ENCODE results near the gene SHISA8.
"Not testable (repeated sequence)": the region's sequence is repeated elsewhere in the genome, so short reads cannot be mapped to it uniquely, and the experiment has no call there.

The SHISA8 gene

DNA sequence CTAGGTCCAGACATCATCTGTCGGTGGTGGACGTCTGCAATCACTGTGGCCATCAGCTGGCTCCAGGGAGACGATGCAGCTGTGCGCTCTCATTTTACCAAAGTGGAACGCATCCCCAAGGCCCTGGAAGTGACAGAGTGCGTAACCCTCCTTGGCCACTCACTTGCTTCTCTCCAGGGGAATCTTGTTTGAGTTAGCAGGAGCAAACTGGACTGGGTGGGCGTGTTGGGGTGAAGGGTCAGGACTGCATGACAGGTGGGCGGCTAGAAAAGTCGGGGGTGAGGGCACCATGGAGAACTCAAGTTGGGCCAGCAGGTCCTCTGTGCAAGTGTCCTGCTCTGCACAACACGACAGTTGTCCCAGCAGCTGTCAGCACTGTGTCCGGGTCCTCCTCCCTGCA lies 16.2 kb downstream of the SHISA8 start:
- DNase-seq: no peak

DNA sequence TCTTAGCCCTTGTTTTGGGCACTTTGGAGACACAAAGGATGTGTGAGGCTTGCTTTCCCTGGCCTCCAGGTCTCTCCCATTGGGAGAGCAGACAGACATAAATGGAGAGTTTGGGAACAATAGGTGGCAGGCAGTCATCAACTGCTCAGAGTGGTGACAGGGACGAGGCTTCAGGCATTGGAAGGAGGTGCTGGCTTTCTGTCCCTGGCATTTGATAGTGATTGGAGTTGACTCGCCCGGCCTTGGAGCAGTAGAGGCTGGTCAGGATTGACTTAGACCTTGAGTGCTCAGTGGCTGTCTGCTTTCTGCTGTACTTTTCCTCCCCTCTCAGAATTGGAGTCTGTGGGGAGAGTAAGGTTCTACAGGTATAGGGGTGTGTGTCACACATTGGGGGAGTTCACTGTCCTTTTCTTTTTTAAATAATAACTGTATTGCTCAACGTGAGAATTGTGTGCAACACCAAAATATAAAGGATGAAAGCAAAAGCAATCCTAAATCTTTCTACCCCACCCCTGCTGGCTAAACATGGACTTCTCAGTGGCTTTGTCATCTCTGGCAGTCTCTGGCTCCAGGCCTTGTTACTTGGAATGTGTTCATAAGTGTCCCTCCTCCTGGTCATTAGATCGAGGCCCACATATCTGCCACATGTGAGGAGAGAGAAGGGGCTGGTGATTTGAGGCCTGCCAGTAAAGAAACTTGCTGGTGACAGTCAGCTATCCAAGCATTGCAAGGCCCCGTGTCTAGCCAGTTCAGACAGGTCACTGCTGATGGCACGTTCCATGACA lies 21.1 kb downstream of the SHISA8 start:
- no peak for DNase-seq

DNA sequence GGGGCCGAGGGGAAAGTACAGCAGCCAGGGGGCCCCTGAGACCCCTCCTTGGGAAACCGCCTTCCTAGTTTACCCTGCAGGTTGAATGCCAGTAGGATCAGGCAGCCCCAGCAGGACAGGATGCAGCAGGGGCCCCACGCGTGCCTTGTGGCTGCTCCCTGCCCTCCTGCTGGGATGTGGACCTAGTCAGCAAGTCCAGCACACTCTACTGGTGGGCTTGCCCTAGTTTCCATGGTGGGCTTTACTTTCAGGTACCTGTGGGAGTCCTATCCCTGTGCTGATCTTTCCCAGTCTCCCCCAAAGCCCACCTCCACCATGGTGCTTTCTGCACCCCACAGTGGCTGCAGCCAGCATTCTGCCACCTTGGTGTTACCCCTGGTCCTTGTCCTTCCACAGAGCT lies 22.2 kb downstream of the SHISA8 start:
- no peak for DNase-seq

DNA sequence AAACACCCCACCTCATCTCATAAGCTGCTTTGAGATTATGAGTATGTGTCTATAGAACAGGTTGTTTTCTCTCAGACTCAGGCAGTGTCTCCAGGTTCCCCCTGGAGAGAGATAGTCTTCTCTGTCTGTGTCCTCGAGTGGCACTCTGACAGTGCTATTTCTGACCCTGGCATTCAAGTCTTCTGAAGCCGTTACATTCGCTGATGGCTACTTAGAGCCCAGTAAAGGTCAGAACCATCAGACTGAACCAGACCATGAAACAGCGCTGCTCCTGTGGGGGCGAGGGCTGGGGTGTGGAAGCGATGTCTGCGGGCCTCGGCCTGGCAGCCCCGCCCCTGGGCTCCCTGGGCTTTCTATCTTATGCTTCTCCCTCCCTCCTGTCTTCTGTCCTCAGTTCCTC lies 23.5 kb downstream of the SHISA8 start:
- no peak for DNase-seq

DNA sequence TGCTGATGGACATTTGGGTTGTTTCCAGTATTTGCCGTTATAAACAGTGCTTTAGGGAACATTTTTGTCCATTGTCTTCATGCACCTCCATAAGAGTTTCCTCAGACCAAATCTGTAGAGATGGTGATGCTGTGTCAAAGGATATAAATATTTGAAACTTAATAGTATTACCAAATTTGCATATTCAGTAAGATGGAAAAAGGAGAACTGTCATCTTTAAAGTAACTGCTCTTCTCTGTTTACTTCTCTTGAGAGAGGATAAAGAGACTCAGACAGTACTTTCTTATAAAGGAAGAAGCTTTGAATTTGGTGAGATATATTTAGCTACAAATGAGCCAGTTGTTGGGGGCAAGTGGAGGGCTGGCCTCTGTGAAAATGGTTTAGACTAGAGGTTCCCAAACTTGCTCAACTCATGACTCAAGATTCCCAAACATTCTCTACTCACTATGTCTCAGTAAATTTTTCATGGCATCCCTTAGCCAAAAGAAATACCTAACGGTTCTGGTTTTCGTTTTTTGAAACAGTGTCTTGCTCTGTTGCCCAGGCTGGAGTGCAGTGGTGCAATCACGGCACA lies 26.2 kb downstream of the SHISA8 start:
- DNase-seq: no peak

DNA sequence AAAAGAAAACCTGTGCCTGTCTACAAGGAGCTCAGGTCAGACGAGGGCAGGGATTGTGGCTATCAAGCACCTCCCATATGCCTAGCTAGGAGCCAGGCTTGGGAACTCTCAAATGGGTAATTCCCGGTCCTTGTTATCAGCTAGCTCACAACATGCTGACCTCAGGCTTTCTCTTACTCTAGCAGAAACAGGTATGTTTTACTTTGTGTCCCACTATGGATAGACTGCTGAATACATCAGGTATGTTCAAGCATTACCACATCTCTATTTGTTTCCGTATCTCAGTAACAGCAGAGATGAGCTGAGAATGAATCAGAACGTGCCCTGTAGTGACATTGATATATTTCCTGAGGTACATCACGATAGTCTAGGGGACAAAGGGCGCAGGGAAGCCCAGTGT lies 29.4 kb downstream of the SHISA8 start:
- DNase-seq: no peak

DNA sequence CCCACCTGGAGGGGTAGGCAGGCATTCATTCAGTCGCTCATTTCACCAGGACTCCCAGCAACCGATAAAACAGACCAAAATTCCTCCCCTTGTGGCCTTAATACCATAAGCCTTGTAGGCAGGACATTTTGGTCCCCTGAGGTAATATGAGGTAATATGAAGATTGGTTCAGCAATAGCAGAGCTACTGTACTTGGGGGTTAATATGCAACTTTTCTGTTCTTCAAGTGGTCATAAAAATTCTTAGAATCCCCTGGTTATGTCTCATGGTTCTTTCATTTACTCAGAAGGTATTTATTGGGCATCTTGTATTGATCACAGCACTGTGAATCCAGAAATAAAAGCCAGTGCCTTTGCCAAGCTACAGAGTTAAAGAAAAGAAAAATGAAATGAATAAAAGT lies 29.8 kb downstream of the SHISA8 start:
- no peak for DNase-seq

DNA sequence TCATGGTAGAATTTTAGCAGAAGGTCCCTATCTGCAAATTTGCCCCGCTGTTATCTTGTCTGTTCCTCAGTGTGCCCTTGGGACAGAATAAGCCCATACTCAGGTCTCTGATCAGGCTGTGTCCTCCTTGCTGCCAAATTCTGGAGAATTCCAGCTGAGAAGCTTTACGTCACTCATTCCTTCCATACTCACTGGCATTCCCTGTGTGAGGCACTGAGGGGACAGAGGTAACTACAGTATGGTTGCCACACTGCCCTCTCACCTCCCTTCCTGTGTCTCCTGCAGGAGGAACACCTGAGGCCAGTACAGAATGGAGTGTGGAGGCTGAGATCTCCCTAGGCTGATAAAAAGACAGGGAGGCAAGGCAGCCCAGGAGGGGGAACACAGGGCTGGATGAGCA lies 31.5 kb downstream of the SHISA8 start:
- no peak for DNase-seq

DNA sequence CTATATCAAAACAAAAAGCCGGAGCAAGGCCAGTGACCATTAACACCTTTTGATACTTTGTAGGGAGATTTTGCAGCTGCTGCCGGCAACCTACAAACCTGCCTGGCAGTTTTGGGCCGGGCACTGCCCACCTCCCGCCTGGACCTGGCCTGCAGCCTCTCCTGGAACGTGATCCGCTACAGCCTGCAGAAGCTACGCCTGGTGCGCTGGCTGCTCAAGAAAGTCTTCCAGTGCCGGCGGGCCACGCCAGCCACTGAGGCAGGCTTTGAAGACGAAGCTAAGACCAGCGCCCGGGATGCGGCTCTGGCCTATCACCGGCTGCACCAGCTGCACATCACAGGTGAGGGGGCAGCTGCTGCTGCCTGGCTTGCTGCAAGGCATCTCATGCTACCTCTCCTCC lies 34.2 kb downstream of the SHISA8 start:
- DNase-seq: no peak

DNA sequence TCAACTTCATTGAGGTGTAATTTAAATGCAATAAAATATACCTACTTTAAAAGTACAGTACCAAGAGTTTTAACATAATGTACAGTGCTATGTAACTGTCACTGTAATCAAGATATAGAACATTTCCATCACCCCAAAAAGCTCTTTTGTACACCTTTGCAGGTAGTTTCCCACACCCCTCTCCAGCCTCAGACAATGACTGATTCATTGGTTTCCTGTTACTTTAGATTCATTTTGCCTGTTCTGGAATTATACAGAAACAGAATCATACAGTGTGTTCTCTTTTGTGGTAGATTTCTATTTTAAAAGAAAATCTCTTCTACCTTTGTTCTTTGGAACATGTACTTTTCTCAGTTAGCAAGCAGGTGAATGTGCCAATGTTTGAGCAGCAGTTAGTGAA lies 38.2 kb downstream of the SHISA8 start:
- no peak for DNase-seq

DNA sequence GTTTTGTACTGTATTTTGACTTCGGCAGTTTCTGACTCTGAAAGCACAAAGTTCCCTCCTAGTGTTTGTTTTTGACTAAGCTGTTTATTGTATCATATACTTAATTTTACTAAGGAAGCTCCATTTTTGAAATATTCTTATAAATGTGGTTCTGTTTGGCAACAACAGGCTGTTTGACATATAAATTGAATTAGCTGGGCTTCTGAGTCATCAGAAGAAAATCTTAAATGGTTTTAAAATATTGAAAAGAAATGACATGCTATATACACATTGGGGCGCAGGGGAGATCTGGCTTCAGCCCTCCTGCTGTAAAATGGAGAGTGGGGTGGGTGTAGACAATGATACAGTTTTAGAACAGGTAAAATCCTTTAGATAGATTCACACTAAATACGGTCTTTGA lies 38.6 kb downstream of the SHISA8 start:
- no peak for DNase-seq

DNA sequence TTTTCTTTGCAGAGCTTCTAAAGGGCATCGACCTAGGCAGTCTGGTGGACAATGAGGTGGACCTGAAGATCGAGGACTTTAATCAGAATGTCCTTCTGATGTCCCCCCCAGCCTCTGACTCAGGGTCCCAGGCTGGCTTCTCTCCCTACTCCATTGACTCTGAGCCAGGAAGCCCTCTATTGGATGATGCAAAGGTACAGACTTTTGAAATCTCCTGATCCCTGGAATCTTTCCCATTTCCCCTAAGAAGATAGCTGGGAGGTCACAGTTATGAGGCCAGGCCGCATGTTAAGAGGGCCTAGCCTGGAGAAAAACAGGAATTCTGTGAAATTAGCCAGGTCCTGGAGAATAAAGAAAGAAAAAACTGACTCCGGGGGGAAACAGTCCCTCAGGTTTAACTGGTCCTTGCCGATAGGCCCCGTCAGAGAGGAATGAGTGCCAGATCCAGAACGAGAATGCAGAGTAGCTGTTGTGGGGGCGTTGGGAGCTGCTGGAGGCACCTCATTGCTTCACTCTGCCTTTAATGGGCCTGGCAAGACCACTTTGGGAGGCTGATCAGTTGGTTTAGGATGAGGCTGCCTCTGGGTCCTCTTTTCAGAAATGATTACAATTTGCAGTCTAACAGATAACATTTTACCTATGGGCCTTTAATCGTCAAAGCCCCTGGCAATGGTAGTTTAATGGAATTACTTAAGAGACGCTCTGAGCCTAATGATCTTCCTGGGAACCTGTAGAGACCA lies 39.2 kb downstream of the SHISA8 start:
- DNase-seq: no peak

DNA sequence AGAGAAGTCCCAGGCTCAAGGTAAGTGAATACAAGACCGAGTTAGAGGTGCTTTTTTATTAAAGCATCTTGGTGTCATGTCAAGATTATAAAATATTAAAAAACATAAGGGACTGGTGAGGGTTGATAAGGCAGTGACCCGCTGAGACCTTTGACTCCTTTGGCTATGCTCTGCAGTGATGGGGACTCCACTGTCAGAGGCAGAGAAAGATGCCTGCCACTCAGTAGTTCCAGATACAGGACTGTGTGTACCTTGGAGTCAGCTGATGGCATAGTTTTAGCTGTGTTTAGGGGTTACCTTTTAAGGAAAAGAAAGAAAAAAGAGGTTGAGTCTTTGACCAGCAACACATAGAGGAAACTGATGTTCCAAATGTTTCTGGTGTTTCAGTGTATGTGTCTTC lies 40.8 kb downstream of the SHISA8 start:
- DNase-seq: no peak

DNA sequence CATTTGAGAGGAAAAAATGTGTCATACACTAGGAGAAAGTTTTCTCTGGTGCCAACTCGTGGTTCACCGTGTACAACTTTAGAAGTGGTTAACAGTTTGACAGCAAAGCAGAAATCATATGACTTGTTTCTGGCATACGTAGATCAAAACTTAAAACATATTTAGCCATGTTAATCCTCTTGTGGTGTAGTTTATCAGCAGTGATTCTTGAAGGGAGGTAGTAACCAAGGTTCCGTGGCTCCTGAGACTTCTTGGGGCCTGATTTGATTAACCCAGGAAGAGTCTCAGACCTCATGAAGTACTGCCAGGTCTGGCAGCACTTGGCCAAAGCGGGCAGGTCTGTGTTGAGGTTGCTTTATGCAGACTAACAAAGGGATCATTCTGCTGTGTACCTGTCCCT lies 41.5 kb downstream of the SHISA8 start:
- no peak for DNase-seq

DNA sequence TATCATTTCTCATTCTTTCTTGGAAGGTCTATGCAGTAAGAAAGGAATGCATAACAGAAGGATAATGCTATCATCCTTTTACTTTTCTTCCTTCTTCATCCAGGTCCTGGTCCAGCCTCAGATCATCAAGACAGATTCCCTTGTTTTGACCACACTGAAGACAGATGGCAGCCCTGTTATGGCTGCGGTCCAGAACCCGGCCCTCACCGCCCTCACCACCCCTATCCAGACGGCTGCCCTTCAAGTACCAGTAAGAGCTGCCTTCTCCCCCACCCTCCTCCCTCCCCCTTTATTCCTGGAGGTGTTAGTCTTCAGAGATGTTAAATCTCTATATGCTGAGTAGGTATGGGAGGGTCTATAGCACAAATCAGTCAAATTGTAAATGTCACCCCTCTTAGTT lies 44.1 kb downstream of the SHISA8 start:
- no peak for DNase-seq

DNA sequence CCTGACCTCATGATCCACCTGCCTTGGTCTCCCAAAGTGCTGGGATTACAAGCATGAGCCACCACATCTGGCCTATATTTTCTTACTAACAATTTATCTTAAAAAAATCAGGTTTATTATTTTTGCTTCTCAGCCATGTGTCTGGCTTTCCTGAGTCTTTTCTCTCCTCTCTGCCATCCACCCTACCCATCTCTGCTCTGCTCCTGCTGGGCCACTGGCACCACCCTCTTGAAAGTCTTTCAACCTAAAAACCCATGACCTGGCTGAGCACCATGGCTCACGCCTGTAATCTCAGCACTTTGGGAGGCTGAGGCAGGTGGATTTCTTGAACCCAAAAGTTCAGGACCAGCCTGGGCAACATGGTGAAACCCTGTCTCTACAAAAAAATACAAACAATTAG lies 44.8 kb downstream of the SHISA8 start:
- not testable (repeated sequence) for DNase-seq

DNA sequence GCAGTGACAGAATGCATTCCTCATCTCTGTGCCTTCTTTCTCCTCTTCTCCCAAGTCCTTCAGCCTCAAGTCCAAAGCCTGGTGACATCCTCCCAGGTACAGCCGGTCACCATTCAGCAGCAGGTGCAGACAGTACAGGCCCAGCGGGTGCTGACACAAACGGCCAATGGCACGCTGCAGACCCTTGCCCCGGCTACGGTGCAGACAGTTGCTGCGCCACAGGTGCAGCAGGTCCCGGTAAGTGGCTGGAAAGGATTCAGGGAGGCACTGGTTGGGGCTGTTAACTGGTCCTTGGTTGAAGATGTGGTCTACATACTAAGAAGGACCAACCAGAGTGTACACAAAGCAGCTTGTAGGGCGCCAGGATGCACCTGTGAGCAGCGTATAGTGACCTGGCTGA lies 46.3 kb downstream of the SHISA8 start:
- no peak for DNase-seq

DNA sequence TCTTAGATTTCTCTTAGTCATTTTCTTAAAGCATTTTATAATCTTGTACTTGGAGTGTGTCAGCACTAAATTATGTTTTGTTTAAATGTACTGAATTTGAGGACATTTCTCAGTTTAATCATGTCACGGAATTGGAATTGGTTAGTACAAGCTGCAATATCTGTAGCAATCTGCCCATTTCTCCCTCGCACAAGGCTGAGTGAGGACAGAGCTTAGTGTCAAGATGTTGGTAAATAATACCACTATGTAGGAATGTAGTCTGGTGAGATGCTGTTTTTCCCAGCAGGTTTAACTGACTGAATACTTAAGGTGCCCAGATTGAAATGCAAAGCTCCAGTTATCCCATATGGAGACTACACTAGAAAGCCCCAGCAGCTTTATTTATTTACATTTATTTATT lies 51.4 kb downstream of the SHISA8 start:
- DNase-seq: no peak

DNA sequence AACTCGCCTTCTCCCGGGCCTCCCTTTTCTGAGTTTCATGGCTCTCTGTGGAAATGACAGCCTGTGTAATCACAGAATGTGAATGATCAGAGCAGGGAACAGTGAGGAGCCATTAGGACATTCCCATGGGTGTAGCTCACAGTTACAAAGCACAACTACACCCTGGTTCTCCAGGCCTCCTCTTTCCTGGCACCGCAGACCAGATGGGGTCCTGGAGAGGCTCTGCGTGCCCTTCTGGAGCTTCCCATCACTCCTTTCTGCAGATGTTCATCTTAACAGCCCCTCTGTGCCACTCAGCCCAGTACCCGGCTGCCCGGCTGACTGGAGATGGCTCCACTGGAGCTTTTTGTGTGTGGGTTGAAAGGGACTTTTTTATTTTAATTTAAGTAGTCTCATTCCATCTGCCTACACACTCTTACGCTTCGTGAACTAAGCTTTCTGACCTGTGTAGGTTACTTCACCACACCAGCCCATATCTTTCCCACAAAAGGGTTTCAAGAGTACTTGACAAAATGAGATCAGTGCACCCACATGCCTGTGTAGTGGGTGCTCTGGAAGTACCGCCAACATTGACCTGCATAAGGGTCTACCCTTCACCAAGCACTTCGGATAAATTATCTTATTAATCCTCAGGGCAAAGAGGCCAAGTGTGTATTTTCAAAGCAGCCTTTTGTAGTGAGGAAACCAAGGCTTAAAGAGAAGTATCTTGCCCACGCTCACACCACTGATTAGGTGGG lies 52.2 kb downstream of the SHISA8 start:
- DNase-seq: peak; percentile 27

DNA sequence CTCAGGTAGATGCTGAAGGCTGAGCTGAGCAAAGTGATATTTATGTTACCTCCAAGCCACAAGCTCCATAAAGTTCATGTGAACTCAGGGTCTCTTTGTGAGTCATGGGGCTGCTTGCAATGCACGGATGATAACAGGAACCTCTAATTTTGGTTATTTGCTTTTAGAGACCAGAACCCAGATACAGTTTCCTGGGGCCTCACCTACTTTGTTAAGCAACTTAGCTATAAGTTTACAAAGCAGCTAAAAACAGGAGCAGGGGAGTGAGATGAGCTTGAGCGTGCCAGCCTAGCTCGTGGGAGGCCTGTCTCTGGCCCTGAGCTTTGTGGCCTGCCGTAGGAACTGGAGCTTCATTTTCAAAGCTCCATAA lies 52.7 kb downstream of the SHISA8 start:
- DNase-seq: no peak
